Activated CD4-positive, alpha-beta T cell treated with anti-CD3 and anti-CD28 coated beads, Interleukin-10, Interleukin-2, amounts not matched to agents 100 ng/mL and 50 ng/mL, durations not matched to agents 16 hours and 8 hours (primary cell): ENCODE results near the gene CDC7.
"Not testable (repeated sequence)": the region's sequence is repeated elsewhere in the genome, so short reads cannot be mapped to it uniquely, and the experiment has no call there.

ENCODE experiments used
- DNase-seq: peaks from one replicate; pipeline ENCODE4 v3.0.0-alpha.2; 2020

CDC7 gene

DNA sequence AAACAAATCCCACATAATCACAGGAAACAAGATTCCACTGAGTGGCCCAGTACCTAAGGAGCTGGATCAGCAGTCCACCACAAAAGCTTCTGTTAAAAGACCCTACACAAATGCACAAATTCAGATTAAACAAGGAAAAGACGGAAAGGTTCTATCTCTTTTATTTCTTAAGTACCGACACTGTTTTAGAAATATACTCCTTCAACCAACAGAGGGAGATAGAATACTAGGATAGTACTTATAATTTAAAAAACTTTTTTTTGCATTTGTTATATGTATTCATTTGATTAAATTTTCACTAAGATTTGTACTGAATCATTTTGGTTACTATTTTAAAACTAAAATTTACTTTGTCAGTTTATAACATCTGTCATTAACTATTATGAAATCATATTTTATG lies 12.5 kb downstream of the CDC7 start:
- DNase-seq: no peak

DNA sequence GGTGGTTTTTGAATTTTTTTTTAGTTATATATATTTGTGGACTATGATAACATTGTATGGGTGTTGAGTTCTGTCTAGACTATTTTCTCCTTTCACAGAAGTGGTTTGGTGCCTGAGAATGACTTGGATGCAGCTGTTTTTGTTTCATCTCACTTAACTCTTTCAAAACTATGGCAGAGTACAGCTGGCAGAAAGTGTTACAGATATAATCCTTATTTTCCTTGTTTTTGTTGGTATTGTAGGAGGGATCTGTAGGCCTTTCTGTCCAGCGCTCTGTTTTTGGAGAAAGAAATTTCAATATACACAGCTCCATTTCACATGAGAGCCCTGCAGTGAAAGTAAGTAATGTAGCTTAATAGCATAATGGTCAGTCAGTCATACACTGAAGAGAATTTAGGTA lies 13.1 kb downstream of the CDC7 start:
- DNase-seq: no peak

DNA sequence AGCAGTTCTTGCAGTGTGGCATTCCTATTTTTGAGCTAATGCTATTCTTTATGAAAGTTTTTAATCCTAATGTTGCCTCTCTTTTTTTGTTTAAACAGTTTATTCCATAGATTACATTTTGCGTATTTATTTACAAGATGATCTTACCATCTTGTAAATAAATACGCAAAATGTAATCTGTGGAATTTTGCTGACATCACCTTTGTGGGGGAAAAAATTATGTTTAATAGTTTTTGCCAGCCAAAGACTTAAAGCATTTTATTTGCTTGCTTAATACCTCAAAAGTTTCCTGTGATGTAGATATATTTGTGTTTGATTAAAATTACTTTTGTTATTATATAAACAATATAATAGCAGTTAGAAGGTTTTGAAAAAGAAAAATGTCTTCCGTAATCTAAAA lies 15.3 kb downstream of the CDC7 start:
- DNase-seq: no peak

DNA sequence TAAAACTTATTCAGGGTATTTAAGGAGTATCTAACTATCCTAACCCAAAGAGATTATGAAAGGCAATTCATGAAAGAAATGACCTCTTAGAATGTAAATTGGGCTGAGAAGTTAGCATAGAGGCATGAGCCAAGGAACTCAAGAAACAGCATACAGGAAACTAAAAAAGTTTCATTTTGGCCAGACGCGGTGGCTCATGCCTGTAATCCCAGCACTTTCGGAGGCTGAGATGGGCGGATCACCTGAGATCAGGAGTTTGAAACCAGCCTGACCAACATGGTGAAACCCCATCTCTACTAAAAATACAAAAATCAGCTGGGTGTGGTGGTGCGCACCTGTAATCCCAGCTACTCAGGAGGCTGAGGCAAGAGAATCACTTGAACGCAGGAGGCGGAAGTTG lies 16.0 kb downstream of the CDC7 start:
- DNase-seq: not testable (repeated sequence)

DNA sequence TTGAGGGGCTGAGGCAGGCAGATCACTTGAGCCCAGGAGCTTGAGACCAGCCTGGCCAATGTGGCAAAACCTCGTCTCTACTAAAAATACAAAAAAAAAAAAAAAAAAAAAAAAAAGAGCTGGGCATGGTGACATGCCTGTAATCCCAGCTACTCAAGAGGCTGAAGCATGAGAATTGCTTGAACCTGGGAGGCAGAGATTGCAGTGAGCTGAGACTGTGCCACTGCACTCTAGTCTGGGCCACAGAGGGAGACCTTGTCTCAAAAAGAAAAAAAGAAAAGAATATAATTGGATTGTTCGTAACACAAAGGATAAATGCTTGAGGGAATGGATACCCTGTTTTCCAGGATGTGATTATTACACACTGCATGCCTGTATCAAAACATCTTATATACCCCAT lies 18.5 kb downstream of the CDC7 start:
- DNase-seq: not testable (repeated sequence)

DNA sequence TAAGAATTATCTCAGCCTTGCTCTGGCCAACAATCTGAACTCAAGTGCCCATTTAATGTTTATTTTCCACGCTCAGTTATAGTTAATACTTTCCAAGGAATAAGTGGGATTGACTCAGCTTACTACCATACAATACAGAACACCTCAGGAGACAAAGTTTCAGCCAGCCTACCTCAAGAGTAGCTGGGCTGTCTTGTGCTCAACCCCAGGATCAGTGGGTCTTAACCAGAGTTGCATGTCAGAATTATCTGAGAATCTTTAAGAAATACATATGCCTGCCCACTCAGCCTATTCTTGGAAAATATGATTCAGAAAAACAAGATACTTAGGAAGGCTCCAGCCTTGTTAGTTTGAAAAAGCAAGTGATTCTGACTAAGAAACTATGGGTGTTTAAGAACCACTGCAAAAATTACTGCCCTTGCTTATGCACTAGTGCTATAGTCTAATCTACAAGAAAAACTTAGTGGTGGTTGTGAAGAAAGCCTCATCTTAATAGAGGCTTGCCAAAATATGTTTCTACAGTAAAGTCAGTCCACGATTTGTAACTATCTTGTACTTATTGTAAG lies 20.4 kb downstream of the CDC7 start:
- DNase-seq: peak; percentile 35

DNA sequence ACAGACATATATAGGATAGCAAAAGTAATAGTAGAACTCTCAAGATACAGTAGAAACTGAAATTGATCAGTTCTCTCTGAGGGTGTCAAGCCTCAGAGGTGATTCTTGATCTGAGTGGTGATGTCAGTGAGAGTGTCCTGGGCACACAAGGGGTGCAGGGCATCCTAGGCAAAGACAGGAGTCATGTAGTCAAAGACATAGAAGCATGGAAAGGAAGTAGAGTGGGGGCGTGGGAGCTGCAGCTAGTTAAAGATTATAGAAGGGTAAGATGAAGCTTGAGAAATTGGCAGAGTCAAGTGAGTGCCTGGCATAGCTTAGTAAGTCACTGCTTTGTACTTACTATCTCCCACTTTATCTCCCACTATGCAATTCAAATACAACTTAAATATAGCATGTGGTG lies 22.8 kb downstream of the CDC7 start:
- DNase-seq: peak; percentile 84

DNA sequence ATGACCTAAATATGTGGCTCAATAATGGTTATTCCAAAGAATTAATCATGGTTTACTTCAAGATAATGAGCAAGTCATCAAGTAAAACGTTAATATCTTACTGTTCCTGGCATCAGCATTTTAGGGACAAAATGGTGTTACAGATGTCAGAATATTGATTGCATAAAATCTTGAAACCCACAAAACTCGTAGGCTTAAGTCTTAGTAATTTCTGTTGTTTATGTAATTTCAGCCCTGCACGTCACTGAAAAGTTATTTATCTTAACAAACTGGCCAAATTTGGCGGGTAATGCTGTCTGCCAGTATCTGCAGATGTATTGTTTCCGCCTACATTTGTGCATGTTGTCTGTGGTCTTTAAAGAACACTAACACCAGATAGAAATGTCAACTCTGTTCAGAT lies 25.8 kb downstream of the CDC7 start:
- DNase-seq: no peak

DNA sequence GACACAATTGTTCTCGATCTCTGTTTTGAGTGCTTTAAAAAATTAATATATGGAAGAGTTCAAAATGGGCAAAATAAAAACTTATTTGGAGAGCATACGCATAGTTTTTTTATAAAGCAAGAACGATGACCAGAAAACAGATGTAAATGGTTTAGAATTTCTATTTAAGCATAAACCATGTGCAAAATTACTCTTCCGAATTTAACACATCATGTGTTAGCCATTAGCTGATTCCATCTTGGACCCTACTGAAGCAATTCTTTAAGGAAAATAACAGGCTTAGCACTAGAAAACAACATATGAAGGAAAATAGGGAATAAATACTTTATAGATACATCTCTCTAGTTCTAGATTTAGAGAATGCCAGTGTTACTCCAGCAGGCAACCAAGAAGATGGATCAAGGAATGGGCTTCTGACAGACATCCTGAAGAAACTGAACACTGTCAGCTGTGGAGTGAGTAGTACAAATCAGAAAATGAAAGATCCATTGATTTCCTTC lies 26.7 kb downstream of the CDC7 start:
- DNase-seq: no peak

DNA sequence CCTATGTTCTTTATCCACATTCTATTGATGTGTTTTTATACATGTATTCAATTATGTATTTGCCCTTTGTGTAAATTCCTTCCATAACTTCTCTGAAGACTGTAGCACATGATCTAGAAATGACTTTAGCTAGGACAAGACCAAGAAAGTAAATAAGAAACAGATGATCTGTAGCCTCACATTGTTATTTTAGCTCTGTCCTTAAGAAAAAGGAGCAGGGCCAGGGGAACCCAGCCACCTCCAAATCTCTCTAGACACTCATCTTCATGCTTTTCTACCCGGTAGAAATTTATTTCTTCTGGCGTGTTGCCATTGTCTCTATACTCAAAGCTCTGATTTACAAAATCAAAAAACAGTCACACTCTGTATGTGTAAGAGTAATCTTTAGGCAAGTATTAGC lies 27.1 kb downstream of the CDC7 start:
- no peak for DNase-seq

DNA sequence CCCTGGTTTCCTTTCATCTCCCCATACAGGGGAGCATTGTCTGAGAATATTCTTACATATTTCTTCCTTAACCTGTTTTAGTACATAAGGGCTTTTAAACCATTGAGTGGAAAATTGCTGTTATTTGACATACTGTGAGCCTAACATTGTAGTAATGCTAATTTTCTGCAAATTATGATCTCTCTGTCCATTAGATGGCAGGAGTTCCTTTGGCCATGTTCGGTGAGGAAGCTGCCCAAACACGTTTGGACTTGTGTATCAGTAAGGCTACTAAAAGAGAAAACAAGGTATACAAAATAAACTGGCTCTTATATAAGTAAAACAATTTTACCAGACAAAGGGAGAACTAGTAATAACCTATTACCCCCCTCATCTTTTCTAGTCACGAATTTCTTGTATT lies 29.2 kb downstream of the CDC7 start:
- no peak for DNase-seq

DNA sequence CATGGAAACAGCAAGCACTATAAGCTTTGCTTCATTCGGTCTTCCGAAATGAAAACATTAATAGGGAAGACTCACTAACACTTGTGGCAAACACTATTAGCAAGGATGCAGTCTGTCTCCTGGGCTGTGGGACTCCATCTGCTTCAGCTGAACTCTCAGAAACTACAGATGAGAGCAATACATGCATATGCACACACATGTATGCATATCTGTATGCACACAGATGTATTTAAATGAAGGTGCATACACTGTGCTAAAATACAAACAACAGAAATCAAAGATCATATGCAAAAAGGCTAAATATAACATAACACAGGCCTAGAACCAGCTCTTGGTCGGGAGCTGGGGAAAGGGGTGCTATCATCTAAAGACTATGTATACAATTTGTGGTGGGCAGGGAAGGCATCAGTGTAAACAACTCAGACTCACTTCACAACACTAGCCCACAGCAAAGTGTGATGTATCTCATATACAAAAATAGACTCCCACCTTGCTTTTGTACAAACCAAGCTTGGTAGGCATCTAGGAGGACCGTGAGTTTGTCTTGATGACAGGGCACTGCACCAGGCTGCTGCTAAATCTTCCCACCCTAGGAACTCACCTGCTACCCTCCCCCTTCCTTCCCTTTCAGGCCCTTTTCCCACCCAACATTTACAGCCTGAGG lies 32.8 kb downstream of the CDC7 start:
- no peak for DNase-seq

DNA sequence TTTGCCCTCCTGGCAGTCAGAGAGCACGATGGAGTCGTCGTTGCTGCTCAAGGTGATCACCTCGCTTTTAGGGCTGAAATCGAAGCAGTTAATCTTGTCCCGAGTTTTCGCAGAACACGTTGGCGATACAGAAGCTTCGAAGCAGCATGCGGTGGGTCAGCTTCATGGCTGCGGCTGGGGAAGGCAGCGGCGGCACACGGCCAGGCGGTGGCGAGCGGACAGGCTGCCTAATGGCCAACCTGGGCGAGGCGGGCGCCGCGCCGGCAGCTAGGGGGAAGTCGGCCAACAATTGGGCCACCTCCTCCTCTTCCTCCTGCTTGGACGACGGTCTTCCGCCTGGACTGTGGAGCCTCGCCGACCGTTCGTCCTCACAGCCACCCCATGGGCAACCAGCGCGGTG lies 34.8 kb downstream of the CDC7 start:
- no peak for DNase-seq

DNA sequence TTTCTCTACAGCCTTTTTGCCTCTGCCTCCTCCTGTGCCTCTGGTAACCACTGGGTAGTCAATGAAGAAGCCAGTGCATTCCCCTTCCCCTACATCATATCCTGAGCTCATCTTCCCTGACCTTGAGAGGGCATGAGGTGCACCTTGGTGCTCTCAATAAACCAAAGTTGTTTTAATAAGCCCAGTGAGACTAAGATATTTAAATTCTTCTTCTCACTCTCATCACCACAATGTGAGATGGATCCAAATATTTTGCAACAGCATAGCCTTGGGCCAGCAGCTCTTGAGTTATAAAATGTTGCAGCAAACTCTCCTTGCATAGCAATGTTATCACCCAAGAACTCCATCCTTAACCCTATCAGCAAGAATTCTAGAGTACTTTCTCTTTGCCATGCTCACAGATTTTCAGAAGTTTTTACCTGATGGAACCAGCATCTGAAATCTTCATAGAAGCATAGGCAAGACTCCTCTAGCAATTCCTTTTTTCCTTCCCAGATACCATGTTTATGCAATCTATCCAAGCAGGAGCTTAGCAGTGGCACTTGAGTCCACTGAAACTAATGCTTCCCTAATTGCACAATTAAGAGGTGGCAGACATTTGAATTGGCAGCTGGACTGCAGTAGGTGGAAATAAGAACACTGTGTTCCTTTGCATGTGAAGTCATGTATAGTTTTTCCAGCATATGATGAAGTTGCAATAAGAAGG lies 36.8 kb downstream of the CDC7 start:
- DNase-seq: no peak

DNA sequence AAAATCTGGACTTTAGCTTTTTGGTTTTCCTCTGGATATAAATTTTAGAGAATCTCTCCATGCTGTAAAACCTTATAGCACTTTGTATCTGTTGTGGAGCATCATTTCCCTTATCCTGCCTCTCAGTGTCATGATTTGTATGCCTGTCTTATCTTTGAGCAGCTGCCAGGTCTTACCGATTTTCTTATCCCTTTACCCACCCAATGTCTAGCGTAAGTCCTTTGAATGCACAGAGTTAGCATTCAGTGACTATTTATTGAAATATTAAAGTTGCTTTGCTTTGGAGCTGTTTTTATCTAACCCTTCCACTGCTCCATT lies 37.3 kb downstream of the CDC7 start:
- DNase-seq: no peak

DNA sequence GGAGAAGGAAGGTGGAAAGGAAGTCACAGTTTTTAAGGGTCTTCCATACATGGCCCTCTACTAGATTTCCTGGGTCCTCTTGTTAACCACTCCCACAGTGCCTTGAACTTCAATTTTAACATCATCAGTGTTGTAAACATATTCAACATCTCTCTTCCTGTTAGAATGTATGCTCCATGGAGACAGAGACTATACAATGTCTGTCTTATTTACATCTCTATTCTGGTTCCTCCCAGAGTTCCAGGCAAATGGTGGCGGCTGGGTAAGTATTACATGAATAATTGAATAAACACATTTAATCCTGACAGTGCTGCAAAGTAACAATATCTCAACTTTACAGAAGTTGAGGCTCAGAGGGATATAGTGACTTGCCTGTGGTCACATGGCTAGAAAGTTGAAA lies 40.3 kb downstream of the CDC7 start:
- DNase-seq: no peak

DNA sequence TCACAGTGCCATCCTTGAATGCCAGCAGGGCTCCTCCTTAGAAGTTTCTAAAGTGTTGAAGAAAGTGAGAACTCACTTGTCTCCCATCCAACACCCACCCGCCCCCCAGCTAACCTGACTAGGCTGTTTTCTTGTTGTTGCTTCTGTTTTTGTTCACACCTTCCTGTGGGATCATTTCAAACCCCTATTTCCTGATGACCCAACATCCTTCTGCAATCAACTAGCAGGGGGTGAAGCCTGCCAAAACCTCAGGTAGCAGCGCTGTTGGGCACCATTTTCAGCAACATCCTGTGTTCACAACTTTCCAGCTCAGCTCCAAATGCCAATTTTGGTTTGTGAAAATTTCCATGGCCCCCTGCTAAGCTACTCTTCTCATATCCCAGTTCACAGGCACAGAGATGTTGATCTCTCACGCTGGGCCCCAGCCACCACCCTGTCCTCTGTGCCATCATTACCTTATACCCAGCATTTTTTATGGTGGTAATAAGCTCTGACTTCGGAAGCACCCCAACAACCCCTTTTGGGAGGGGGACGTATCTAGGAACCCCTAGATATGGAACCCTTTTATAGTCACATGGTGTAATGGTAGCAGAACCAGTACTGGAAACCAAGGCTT lies 41.4 kb downstream of the CDC7 start:
- DNase-seq: peak; percentile 48

DNA sequence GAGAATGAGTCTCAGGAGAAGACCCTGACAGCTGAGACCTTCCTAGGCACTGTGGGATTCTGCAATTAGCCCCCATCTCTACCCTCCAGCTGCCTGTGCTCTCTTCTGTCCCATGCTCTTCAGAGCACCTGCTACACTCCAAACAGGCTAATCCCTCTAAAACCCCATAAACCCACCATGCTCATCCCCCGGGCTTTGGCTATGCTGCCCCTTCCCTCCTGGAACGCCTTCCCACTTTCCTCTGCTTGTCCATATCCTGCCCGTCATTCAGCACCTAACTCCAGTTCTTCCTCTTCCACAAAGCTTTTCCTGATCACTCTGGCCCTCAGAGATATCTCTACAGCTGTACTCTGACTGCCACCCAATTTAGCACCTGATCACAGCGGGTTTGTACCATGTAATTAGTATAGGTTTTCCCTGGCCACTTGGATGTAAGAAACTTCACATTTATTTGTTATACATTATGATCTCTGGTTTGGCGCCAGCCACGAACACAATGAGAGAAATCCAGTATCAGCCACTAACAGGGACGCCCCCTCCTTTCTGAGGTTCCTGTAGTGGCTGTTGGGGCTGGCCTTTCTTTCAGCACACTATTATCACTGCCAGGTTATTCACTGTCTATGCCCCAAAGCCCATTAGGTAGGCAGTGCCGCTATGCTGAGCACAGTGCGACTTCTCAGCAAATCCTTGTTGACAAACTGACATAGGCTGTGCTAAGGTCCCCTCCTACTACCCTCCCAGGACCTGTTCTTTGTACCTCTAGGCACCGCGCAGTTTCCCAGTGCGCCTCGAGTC lies 45.1 kb downstream of the CDC7 start:
- no peak for DNase-seq

DNA sequence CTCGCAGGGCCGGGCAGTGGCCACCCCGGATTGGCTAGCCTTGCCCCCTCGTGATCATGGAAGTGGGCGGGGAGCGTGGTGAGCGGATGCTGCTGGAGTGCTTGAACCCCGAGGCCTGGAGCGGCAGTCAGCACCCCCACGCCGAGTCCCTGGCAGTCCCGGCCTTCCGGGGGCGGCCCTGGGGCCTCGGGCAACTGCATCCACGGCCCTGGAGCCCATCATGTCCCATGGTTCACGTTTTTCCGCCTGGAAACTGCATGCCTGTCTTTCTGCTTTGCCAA lies 45.6 kb downstream of the CDC7 start:
- DNase-seq: no peak

DNA sequence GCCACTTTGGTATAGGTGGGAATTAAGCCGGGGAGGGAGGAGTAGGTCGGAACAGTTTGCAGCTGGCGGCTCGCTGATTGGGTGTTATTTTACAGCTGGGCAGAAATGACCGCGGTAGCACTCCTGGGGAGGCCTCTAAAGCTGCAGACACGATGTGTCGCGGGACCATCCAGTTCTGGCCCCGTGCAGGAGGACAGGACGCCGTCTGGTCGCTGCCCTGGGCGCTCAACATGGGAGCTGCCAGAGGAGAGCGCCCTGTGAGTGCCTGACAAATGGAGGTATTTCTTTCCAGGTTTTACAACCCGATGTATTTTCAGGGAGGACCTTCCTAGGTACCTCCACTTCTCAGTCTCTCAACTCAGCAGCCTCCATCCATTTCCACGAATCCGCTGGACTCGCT lies 46.2 kb downstream of the CDC7 start:
- DNase-seq: no peak

DNA sequence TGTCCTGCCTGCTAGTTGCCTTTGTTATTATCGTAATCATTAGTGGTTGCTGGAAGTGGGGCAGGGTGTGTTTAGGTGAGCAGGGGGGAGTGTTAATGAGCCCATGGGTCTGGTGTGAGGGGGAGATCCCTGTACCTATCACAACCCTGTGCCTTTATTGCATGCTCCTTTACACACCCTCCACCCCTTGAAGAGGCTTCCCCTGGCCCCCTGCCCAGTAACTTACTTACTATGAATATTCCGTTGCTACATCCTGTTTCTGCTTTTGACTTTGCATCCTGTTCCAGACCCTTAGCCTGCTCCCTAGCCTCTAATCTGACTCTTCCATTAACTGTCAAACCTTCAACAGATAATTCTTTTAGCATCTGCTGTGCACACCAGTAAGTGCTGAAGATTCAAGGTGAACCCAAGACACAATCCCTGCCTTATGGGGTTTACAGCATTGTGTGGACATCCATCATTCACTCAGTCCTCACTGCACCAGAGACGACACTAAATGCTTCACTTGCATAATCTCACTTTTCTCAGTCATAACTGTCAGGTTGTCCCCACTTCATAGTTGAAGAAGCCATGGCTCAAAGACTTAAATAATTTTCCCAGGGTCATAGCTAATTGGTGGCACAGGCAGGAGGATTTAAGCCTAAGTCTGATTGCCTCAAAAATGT lies 47.9 kb downstream of the CDC7 start:
- DNase-seq: peak; percentile 82

DNA sequence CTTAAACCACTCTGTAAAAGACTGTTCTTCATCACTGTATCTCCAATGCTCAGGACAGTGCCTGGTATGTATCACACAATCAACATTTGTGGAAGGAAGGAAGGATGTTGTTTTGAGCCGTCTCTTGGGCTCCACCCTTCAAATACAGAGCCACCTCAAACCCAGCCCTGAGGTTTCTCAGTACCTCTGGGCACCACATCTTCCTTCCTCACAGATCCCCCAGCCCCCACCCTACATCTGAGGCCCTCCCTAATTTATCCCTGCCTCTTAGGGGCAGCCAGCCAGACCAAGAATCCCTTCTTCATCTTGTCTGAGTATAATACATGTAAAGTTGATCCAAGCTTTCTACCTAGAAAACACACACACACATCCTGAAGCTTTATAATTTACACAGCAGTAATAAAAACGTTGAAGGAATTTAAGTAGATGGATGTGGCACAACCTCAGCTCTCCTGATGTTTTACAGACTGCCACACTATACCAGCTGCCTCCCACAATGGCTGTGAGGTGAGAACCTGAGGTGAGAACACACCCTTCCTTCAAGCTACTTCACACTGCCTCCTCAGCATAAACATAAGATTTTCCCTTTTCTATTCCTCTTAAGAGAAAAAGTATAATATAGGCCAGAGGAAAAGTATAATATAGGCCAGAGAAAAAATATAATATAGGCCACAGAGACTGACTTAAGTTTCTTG lies 48.5 kb downstream of the CDC7 start:
- DNase-seq: peak; percentile 88
